IPS-15b (cell line): ENCODE measurements around the gene PDRG1.

Experiments used
- H3K27me3 ChIP-seq: one replicate; pipeline ENCODE4 v1.6.1; 2013; ENCODE audit warnings: low read length; ENCODE audit not compliant: control insufficient read depth, insufficient read depth
- H3K36me3 ChIP-seq: one replicate; pipeline ENCODE4 v1.6.1; 2013; ENCODE audit warnings: low read length; ENCODE audit not compliant: control insufficient read depth, insufficient read depth
- H3K4me1 ChIP-seq: one replicate; pipeline ENCODE4 v1.6.1; 2013; ENCODE audit warnings: mild to moderate bottlenecking, low read length; ENCODE audit not compliant: control insufficient read depth, insufficient read depth
- H3K4me3 ChIP-seq: one replicate; pipeline ENCODE4 v1.5.1; 2013; ENCODE audit warnings: low read depth, low read length
- H3K9ac ChIP-seq: one replicate; pipeline ENCODE4 v1.6.1; 2013; ENCODE audit warnings: low read depth, mild to moderate bottlenecking, low read length
- H3K9me3 ChIP-seq: one replicate; pipeline ENCODE4 v1.6.1; 2013; ENCODE audit warnings: mild to moderate bottlenecking, low read length; ENCODE audit not compliant: control insufficient read depth, insufficient read depth

PDRG1 gene

DNA sequence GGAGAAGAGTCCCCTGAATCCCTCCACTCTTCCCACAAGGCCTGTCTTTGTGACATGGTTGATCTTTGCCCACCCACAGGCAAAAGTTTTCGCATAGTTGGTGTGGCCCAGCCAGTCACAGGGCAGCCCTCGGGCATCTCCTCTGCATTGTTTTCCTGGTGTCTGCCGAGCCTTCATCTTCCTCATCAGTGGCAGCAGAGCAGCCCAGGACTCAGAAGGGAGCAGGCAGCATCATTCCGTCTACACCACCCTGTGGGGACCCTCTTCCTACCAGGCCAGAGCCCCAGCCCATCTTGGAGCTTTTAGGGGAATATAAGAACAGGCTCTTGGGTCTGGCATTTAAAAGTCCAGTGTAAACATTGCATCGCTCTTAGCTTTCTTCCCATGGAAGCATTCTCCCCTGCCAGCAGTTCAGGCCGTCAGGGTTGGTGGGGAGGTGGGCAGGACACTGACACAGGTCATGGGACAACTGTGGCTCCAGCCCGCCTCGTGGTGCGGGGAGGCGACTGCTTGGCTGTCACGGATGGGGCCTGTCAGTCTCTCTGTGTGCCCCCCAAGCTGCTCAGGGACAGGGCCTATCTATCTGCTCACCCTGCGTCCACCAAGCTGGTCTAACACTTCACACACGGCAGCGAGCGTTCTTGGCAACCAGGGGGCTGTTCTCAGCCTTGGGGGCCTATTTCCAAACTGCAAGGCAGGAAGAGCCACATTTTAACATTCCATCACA is 38.3 kb downstream of the PDRG1 start:
- H3K9me3 ChIP-seq, result no peaks in the 10 kb centered on the region

DNA sequence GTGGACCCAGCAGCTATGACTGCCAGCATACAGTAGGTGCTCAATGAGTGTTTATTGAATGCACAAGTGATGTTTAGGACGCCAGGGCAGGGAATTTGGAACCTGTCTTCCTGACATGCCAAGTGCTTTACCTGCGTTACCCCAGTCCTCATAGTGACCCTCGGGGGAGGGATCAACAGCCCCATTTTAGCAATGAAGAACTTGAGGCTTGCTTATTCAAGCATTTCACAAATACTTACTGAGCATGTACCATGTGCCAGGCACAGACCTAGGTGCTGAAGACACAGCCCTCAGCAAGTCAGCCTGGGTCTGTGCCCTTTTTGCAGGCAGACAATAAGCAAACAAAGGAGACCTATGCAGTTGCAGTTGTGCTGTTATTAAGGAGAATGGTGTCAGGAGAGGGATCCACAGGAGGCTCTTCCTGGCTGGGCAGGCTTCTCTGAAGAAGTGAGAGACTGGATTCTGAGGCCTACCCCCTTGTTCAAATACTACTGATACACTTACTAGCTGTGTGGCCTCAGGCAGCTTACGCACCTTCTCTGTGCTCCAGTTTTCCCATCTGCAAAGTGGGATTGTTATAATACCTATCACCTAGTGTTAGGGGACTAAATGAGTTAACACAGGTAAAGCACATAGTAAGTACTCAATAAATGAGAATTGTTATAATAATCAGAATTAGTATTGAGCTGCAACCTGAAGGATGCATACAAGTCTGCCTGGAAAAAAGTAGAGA is 41.6 kb downstream of the PDRG1 start:
- H3K9ac ChIP-seq, result no peak overlapping the region
- H3K4me1 ChIP-seq, result peaks cover 18% of the 10 kb centered on the region
- H3K4me3 ChIP-seq, result no peak overlapping the region
- no peaks in the 10 kb centered on the region for H3K9me3 ChIP-seq
- no peaks in the 10 kb centered on the region for H3K36me3 ChIP-seq
- no peaks in the 10 kb centered on the region for H3K27me3 ChIP-seq

More for the DNA sequence above, 38.3 kb downstream of the PDRG1 start:
- Histone ChIP-seq H3K4me1 (peaks cover 14% of the 10 kb centered on the region), H3K36me3 (no peaks in the 10 kb centered on the region), H3K27me3 (no peaks in the 10 kb centered on the region), H3K4me3 (no peak overlapping the region), H3K9ac (no peak overlapping the region)

DNA sequence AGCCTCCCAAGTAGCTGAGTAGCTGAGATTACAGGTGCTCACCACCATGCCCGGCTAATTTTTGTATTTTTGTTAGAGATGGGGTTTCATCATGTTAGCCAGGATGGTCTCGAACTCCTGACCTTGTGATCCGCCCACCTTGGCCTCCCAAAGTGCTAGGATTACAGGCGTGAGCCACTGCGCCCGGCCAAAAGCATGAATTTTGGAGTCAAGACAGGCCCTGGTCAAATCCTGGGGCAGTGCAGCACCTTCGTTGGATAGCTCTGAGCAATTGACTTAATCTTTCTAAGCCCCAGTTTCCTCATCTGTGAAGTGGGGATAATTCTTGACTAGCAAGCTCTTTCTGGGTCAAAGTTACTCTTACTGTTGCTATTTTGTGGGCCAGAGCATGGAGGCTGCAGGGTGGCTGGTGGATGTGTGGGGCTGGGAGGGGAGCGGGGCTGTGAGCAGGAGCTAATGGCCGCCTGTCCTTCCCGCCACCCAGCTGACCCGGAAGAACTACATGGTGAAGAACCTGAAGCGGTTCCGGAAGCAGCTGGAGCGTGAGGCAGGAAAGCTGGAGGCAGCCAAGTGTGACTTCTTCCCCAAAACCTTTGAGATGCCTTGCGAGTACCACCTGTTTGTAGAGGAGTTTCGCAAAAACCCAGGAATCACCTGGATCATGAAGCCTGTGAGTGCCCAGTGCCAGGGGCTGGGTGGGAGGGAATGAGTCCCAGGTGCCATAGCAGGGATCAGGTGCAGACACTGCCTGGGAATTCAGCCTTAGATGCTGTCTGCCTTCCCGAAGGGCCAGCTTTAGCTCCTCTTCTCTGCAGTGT is 42.4 kb downstream of the PDRG1 start:
- H3K9me3 ChIP-seq, result no peaks in the 10 kb centered on the region
- peaks cover 18% of the 10 kb centered on the region for H3K4me1 ChIP-seq
- no peak overlapping the region for H3K9ac ChIP-seq
- no peak overlapping the region for H3K4me3 ChIP-seq
- no peaks in the 10 kb centered on the region for H3K36me3 ChIP-seq
- no peaks in the 10 kb centered on the region for H3K27me3 ChIP-seq

DNA sequence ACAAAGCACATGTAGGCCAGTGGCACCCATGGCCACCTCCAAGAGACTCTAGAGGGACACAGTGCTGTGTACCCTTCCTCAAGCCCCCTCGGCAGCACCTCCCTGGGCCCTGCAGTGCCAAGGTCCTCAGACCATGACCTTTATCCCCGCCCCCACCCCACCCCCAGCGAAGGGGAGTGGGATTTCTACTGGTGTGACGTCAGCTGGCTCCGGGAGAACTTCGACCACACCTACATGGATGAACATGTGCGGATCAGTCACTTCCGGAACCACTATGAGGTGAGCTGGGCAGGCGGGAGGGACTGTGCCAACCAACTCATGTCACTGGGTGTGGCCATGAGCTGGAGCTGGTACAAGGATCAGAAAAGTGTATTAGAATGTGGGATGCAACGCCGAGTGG is 43.4 kb downstream of the PDRG1 start:
- Histone ChIP-seq H3K9ac (no peak overlapping the region), H3K36me3 (no peaks in the 10 kb centered on the region), H3K4me1 (peaks cover 18% of the 10 kb centered on the region), H3K4me3 (no peak overlapping the region), H3K9me3 (no peaks in the 10 kb centered on the region), H3K27me3 (no peaks in the 10 kb centered on the region)

DNA sequence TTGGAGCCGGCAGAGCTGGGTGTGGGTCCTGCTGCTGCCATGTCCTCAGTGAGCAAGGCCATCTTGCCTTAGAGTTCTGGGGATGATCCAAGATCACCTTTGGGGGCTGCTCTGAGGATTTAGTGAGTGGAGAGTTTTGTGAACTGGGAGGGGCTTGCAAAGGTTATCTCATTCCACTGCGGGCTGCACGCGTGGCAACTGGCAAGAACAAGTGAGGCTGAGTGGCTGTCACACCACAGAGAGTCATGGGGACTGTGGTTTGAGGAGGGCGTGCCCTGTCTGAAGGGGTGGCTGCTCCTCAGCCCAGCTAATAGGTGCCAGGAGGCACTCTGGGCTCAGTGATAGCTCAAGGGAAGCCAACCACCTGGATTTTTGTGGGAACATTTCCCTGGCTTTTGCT is 43.8 kb downstream of the PDRG1 start:
- Histone ChIP-seq H3K4me1 (peaks cover 18% of the 10 kb centered on the region), H3K9me3 (no peaks in the 10 kb centered on the region), H3K36me3 (no peaks in the 10 kb centered on the region), H3K27me3 (no peaks in the 10 kb centered on the region), H3K9ac (no peak overlapping the region), H3K4me3 (no peak overlapping the region)

DNA sequence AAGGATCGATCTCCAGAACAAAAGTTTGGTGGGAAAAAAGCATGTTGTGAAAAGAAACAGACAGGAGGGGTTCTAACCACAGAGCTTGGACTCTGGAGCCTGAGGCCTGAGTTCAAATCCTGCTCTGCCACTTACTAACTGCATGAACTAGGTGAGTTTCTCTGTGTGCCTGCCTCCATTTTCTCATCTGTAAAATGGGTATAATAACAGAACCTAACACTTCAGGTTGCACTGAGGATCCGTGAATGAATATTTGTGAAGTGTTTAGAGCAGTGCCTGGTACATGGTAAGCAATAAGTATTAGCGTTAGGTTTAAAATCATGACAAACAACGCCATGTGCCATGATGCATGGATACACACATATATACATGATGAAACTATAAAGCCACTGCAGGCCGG is 44.8 kb downstream of the PDRG1 start:
- no peaks in the 10 kb centered on the region for H3K36me3 ChIP-seq
- no peak overlapping the region for H3K9ac ChIP-seq
- H3K27me3 ChIP-seq, result no peaks in the 10 kb centered on the region
- H3K9me3 ChIP-seq, result no peaks in the 10 kb centered on the region
- H3K4me1 ChIP-seq, result peaks cover 14% of the 10 kb centered on the region
- no peak overlapping the region for H3K4me3 ChIP-seq

DNA sequence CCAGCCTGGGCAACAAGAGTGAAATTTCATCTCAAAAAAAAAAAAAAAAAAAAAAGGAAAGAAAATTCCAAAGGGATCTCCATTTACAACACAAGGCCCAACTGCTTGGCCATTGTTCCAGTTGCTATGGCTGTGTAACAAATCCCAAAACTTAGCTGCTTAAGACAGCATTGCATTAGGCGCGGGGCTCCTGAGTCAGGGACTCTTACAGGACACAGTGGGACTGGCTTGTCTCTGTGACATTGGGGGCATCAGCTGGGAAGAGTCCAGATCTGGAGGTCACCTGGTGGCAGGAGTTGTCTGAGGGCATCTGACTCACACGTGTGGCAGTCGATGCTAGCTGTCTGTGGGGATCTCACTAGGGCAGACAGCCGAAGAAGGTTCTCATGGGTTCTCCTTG is 45.8 kb downstream of the PDRG1 start:
- no peaks in the 10 kb centered on the region for H3K27me3 ChIP-seq
- H3K9me3 ChIP-seq, result no peaks in the 10 kb centered on the region
- no peaks in the 10 kb centered on the region for H3K36me3 ChIP-seq
- H3K4me1 ChIP-seq, result peaks cover 5% of the 10 kb centered on the region
- H3K4me3 ChIP-seq, result no peak overlapping the region
- H3K9ac ChIP-seq, result no peak overlapping the region

DNA sequence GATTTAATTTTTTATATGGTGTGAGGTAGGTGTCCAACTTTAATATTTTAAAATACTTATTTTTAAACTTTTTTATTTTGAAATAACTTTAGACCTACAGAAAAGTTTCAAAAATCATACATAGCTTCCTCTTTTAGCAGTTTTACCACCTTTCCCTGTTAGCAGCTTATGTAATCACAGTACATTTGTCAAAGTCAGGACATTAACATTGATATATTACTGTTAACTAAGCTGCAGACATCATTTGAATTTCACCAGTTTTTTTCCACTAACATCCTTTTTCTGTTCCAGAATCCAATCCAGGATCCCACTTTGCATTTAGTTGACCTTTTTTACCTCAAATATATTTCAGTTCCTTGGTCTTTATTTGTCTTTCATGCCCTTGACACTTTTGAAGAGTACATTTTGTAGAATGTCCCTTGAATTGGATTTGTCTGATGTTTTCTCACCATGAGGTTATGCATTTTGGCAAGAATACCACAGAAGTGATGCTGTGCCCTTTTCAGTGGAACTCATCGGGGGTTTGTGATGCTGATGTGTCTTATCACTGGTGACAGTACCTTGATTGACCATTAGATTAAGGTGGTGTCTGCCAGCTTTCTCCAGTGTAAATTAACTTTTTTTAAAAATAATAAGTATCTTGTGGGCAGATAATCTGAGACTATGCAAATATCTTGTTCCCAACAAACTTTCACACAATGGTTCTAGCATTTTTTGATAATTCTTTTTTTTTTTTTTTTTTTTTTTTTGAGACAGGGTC is 48.0 kb downstream of the PDRG1 start:
- no peaks in the 10 kb centered on the region for H3K27me3 ChIP-seq
- H3K9me3 ChIP-seq, result no peaks in the 10 kb centered on the region
- no peak overlapping the region for H3K4me3 ChIP-seq
- no peak overlapping the region for H3K9ac ChIP-seq
- peaks cover 4% of the 10 kb centered on the region for H3K4me1 ChIP-seq
- no peaks in the 10 kb centered on the region for H3K36me3 ChIP-seq

DNA sequence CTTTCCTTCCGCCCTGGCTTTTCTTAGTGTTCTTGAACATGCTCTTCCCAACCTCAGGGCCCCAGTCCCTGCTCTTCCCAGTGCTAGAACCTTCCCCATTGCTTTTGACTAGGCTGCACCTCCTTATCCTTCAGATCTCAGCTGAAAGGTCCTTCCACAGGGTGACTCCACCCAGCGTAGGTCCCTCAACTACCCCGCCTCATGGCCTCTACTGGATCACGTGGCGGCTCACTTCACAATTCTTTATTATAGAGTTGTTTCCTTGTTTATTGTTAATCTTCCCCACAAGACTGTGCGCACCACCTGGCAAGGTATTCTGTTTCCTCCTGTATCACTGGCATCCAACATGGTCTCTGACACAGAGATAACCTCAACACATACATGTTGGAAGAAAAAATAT is 50.2 kb downstream of the PDRG1 start:
- H3K4me1 ChIP-seq, result peaks cover 4% of the 10 kb centered on the region
- H3K36me3 ChIP-seq, result no peaks in the 10 kb centered on the region
- H3K27me3 ChIP-seq, result no peaks in the 10 kb centered on the region
- H3K9me3 ChIP-seq, result no peaks in the 10 kb centered on the region
- H3K9ac ChIP-seq, result no peak overlapping the region
- H3K4me3 ChIP-seq, result no peak overlapping the region

DNA sequence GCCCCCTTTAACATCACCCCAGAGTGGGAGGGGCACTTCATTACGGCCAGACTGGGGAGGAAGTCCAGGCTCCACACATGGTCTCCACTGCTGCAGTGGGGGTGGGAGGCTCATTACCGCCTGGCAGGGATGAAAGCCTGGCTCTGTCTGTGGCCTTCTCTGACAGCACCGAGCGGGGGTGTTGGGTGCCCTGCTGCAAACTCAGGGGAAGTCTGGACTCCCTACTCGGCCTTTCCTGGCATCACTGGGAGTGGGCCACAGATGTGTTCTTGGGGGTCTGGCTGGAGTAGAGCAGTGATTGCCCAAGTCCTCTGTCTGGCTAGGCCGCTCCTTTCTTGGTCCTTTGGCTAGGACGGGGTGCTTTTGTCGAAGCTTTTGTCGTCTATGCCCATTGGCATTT is 54.3 kb downstream of the PDRG1 start:
- H3K9me3 ChIP-seq, result no peaks in the 10 kb centered on the region
- H3K9ac ChIP-seq, result no peak overlapping the region
- no peaks in the 10 kb centered on the region for H3K36me3 ChIP-seq
- H3K4me1 ChIP-seq, result no peaks in the 10 kb centered on the region
- no peaks in the 10 kb centered on the region for H3K27me3 ChIP-seq
- H3K4me3 ChIP-seq, result no peak overlapping the region

DNA sequence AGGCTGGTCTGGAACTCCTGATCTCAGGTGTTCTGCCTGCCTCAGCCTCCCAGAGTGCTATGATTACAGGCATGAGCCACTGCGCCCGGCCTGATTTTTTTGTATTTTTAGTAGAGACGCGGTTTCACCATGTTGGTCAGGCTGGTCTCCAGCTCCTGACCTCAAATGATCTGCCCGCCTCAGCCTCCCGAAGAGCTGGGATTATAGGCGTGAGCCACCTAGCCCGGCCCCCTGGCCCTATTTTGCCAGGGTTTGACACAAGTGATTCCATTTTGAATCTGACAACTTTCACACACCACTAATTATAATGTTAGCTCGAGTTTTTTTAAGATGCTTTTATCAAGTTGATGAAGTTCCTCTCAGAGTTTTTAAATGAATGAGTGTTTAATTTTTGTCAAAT is 55.8 kb downstream of the PDRG1 start:
- no peaks in the 10 kb centered on the region for H3K4me1 ChIP-seq
- no peak overlapping the region for H3K4me3 ChIP-seq
- no peaks in the 10 kb centered on the region for H3K36me3 ChIP-seq
- H3K9me3 ChIP-seq, result no peaks in the 10 kb centered on the region
- no peak overlapping the region for H3K9ac ChIP-seq
- H3K27me3 ChIP-seq, result no peaks in the 10 kb centered on the region
